Putamen (tissue), 1 donor: ENCODE results near the gene SRCIN1.
A peak's percentile ranks its signal among the peaks of the same experiment; 100 is the strongest.

Experiments used
- DNase-seq: peaks from one replicate; pipeline ENCODE4 v3.0.0-alpha.2; 2016; ENCODE audit warnings: low spot score

Gene SRCIN1

DNA sequence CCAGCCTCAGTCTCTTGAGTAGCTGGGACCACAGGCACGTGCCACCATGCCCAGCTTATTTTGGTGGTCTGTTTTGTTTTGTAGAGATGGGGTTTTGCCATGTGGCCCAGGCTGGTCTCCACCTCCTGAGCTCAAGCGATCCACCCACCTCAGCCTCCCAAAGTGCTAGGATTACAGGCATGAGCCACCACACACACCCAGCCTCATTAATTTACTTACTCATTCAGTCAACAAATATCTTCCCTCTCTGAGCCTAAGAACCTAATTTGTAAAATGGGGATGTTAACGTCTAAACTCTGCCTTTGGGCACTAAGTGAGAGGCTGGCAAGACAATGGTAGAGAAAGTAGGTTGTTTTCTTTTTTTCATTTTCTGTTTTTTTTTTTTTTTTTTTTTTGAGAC is 22.6 kb downstream of the SRCIN1 start:
- DNase-seq, result no peak

DNA sequence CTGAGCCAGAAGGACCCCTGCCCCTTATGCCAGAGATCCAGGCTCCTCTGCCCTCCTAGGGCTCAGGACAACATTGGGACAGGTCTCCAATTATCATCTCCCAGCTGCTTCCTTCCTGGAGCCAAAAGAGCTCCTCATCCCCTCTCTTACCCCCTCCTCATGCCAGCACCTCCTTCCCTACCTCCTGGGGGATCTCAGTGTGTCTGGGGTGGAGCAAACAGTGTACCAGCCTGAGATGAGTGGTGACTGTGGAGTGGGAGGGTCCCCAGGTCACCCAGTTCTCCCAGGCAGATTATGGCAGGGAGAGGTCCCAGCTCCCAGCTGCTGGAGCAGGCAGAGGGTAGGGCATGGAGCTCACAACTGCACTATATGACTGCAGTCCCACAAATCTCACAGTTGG is 23.7 kb downstream of the SRCIN1 start:
- DNase-seq, result no peak

DNA sequence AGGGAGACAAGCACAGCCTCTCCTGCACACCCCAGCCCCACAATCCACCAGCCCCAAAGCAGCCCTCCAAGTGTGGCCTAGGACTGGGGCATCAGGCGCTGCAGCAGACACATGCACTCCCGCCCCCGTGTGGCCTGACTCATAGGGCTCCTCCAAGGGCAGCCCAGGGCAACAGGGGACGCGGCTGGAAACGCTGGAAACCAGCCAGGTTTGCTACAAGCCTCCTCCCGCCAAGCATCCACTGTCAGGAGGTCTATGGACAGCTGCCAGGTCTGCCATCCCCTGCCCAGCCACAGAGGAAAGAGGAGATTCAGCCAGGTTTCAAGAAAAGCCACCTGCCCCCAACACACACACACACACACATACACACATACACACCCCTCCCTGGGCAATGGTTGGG is 25.8 kb downstream of the SRCIN1 start:
- DNase-seq, result peak; percentile 63

DNA sequence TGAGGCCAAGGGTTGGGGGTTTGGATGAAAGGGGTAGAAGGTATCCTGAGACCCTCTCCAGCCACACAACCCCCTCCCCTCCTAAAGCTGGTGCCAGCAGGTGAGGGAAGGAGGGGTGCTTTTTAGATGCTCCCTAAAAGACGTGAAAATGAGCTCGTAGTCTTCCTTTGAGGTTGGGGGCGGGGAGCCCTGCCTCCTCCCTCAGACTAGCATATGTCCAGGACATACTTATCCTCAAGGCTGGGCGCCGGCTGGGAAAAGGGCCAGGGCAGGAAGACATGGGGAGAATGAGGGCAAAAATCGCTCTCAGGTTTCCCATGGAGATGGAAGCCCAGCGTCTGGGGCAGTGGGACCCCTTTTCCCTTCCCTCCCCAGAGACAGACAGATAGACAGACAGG is 26.7 kb downstream of the SRCIN1 start:
- no peak for DNase-seq

DNA sequence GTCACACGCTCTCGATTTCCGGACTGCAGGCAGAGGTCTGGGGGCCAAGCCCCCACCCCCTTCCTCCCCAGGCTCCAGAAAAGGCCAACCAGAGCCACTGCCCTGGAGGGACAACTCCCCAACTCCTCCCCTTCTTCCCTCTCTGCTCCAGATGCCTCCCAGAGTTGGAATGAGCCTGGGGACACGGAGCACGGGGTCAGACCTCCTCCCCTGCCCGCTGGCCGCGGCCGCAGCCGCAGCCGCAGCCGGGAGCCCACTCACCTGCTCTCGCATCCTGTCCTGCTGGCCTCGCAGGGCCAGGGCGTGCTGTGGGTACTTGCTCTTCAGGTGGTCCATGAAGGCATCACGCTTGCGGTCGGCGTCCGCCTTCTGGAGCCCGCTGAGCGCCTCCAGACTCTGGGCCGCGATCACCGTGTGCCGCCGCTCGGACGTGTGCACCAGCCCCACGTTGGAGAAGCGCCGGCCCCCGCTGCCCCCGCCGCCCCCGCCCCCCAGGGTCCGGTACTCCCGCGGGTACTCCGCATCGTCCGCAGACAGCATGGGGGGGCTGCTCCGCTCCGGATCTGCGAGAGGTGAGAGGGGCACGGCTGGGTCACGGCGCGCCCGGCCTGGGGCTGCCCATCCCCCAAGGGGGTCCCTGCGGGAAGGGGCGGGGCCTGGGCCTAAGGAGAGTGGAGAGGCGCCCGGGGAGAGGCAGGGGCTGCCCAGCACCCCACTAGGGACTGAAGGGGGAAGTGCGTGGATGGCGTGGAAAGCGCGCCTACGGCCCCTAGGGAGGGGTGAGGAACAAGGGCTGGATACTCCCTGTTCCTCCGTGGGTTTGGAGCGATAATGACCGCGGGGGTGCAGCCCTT is 27.3 kb downstream of the SRCIN1 start:
- DNase-seq, result no peak

DNA sequence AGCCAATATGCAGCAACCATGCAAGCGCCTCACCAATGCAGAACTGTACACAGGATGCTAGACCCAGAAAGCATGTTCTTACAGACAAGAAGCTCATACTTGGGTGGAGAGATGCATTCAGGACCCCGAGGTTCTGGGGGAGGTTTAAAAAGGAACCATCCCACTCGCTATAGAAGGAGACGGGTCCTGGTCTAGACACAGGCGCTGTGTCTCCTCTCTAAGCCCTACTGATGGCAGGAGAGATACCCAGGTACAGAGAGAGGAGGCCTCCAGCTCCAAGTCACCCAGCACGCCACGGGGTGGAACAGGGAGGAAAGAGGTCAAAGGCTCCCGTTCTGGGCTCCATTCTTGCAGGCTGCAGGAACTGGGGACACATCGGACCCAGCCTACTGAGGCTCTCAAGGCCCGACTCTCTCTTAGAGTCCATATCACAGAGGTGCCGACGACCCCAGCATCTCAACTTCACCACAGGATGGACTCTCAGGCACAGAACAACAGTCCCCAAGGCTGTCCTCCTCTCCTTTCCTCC is 28.0 kb downstream of the SRCIN1 start:
- no peak for DNase-seq

DNA sequence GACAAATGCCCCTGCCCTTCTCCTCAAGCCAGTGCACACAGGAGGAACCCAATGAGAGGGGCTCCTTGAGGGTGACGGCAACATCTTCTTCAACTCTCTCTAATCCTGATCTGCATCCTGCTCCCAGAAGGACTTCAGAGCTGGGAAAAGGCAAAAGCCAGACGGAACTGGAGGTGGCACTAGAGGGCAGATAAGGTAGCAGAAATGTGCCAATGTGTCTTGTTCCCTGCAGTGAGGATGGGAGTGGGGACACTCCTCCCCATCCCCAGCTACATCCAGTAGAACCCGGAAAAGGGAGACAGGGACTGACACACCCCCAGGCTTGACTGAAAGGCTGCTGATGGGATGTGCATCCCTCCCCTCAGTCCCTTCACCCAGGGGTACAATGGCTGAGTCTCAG is 28.5 kb downstream of the SRCIN1 start:
- no peak for DNase-seq

DNA sequence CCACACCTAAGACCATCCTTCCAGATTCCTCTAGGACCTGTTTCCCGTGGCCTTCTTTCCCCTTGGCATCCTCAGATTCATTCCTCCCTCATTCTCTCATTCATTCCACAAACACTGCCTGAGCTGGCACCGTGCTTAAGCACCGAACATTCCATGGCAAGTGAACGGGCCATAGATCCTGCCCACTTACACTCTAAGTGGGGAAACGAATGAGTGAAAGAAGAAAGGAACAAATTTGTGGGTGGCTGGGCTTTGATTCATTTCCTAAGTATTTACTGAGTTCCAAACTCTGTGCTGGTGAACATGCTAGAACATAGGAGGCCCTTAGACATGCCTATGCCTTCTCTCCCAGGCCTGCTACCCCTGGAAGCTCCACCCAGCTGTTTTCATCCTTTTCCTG is 30.0 kb downstream of the SRCIN1 start:
- DNase-seq, result no peak

DNA sequence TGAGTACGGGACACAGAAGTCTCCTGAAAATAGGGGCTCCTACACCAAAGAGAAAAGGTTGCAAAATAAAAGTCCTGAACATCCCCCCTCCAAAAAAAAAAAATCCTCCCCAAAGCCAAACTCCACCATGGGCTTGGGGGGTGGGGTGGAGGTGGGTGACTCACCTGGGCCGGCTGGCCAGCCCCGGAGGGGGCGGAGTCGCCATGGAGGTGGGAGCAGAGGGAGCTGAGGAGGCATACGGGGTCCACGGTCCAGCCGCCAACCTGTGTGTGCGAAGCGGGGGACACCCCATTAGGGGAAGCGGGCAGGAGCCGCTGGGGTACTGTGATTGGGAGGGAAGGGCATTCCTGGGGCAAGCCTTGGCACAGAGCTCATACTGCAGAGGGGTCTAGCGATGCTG is 31.0 kb downstream of the SRCIN1 start:
- no peak for DNase-seq

DNA sequence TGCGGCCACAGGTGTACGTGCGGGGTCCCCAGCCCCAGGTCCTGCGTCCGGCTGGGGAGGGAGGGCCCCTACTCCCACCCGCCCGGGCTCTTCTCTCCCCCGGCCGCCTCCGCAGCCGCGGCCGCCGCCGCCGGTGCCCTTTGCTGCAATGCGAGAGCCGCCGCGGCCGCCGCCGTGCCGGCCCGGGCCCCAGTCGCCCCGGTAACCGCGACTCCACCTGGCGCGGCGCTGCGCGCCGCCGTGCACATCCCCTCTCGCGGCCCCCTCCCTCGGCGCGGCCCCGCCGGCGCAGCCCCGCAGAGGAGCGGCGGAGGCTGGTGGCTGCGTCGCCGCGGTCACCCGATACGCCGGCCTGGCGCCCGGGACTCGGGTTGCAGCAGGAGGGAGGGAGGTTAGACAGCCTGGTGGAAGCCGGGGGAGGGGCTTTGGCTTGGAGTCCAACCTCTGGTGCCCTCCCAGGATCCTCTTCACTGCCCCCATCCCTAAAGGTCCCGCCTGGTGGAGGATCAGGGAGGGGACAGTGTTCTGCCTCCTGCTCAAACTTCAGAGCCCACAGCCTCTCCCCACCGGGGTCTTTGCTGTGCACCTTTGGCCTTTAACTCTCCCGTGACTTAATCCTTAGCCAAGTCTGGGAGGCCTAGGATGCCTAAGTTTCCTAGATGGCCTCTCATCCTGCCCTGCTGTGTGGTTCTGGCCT is 32.9 kb downstream of the SRCIN1 start:
- peak; percentile 73 for DNase-seq

DNA sequence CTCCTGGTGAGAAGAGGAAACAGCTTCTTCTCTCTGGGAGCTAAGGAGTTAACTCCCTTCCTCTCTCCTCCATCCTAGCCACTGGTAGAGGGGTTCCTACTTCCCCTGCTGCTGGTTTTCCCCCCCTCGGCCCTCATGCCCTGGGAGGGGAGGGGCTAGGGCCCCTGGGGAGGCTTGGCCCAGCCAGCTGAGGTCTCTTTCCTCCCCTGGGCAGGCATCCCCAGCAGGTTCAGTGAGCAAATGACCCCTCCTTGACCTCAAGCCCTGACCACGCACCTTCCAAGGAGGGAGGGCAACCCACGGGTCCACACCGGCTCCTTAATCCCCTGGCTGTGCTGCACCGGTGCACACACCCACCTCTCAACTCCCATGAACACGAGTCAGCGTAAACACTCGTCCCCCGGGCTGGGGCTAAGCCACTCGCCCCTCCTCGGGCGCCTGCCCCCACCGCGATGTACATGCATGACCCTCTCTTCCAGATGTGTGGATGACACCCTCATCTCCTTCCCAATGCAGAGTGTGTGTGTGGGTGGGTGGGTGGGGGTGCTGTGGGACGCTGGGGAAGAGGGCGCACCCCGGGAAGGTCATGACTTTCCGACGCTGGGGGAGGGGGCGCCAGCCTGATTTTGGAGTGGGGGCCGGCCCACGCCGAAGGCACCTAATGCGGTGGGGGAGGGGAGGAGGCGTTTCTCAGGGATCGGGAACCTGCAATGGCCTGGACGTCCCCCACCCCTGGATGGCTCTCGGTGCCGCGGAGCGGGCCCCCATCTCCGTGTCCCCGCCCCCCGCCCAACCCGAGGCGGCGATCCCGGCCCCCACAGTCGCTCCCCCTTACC is 33.7 kb downstream of the SRCIN1 start:
- peak; percentile 44 for DNase-seq

DNA sequence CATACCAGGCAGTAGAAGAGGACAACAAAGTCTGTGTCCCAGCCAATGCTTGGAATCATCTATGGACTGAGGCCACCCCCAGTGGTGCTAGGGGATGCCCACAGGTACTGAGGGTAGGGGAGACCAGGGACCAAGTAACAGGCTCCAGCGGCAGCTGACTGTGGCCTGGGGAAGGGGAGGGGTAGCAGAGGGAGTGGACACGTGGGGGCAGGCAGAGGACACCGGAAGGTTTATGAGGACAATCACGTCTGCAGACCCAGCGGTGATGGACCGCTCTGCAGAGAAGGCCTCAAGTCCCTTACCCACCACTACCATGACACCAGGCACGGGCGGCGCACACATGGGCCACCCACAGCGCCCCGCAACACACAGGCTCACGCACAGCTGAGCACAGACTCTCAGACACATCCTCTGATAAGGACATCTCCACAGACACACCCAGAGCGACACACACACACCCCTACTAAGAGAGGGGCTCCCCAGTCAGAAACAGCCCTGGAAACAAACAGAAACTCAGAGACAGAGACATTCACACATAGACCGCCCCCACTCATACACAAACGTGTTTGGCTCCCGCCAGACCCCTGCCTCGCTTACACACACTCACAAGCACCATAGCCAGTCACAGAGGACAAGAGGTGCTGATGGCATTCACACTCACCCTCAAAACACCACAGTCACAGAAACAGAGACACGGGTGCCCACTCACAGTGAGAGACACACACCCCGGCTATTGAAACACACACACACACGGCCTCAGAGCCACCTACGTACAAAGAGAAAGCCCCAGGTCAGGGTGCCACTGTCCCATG is 35.8 kb downstream of the SRCIN1 start:
- DNase-seq, result peak; percentile 66

DNA sequence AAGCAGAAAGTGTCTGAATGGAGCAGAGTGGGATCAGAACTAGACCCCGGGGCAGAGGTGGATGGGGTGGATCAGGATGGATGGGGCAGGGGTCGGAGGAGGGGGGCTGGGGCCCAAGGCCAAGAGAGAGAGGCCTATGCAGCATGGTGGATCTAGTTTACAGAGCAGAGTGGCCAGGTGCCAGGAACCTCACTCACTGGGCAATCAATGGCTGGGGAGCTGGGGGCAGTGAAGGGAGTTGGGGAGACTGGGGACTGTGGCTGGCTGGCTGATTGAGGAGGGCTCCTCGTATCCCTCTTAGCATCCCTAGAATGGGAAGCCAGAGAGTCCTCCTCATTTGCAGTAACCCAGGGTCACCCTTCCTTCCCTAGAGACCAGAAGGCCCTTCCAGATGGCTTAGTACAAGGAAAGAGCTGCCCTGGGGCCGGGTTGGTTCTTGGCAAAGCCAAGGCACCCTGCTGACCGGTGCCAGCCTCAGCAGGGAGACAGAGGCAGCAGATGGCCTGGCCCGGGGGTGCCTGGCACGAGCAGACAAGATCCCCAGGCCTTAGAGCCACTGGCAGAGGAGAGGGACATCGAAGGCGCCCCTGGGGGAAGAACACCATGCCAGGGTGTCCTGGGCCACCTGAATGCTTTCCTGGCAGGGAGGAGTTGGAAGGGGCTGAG is 36.8 kb downstream of the SRCIN1 start:
- peak; percentile 93 for DNase-seq

DNA sequence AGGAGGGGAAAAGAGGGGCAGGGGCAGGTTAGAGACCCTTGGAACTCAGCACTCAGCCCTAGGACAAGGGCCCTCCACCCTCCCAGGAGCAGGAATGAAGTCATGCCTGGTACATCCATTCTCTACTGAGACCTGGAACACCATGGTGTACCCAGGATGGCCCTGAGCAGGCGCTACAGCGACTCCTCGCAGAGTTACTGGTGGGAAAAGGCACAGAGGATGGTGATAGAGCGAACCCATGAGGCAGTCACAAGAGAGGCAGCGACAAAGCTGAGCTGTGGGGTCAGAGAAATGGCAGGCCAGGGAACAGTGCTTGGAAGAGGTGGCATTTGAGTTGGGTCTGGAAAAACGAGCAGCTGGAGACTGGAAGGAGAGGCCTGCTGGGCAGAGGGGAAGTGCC is 37.5 kb downstream of the SRCIN1 start:
- no peak for DNase-seq

DNA sequence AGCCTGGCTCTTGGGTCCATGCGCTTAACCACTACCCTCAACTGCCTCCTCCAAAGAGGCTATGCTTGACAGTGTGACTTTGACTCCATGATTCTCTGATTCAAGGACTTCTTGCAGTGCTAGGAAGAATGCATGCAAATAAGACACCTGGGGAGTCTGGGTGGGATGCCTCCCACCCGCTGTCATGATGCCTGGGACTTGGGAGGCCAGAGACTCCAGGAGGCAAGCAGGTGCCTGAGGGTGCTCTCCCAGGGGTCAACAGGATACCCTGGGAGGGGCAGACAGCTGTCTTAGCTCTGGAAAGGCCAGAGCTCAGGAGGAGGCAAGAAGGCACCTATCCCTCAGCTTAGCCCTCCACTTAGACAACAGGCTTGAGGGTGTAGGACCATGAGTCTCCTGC is 38.4 kb downstream of the SRCIN1 start:
- no peak for DNase-seq

DNA sequence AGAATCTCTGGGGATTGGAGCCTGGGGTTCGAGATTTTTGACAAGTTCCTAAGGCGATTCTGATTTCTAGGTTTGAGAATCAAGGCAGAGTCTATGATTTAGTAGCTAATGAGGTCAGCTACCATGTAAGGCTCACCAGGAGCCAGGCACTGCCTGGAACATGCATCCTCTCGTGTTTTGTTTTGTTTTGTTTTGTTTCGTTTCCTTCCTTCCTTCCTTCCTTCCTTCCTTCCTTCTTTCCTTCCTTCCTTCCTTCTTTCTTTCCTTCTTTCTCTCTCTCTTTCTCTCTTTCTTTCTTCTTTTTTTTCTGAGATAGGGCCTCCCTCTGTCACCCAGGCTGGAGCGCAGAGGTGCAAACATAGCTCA is 39.1 kb downstream of the SRCIN1 start:
- no peak for DNase-seq

DNA sequence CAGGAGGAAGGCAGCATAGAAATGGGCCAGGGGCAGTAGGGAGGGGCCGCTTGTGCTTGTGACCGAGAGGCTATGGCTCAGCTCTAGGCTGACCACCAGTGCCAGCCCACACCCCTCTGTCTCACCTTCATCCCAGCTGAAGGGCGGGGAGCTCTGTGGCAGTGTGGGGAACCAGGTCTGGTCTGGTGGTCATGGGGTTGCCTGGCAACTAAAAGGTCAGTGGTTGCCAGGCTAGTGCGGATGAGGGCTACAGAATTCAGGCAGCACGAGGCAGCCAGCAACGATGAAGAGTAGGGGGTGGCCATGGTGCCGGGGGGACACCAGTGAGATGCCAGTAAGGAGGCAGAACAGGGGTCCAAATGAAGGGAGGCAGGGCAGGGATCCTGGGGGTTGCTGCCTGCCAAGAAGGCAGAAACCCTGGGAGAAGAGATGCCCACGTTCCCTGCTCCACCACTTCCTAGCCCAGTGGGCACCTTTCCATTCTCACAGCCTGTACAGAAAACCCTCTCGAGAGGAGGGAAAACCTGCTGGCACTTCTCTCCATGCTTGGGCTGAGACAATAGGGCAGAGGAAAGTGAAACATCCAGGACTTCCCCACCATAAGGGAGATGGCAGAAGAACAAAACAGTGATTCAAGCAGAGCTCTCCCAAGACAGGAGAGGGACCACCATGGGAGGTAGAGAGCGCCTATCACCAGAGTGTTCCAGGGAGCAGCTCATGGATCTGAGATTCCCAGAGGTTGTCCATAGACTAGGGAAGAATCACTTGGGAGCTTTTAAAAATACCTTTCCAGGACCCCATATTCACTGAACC is 39.7 kb downstream of the SRCIN1 start:
- DNase-seq, result no peak

DNA sequence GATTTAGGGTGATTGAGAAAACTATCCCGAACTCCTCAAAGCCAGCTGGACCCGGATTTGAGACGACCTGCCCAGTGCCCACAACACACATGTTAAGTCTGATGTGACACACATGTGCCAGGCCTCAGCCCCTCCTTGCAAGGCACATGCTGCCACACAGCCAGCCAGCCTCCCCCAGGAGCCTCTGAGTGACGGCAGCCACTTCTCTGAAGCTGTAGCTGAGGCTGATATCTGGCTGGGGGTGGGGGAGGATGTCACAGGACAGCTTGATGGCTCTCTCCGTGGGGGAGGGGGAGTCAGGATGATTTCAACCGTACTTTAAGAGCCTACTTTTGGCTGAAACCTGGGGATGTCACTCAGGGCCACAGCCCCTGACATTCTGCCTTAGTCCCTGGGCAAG is 40.9 kb downstream of the SRCIN1 start:
- DNase-seq, result no peak

DNA sequence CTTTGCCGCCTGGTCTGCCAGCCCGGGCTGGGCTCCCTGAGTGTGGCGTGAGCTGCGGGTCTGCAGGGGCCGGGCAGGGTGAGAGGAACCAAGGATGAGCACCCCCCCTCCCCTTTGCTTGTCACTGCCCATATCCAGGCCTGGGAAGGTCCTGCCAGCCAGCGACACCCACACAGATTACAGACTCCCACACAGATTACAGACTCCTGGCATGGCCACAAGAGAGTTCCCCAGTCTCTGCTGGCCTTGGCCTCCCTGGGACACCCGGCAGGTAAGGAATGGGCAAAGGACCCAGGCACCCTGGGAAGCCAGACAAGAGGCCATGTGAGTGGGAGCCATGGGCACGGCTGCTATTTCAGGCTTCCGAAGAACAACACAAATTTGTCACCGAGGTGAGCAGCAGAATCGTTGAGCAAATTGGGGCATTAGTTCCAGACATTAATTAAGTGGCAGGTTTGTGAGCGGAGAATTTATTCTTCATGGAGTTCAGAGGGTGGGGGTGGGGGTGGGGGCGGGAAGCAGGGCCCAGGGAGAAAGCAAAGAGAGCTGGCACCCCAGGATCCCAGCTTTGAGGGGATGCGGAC is 41.4 kb downstream of the SRCIN1 start:
- no peak for DNase-seq
